GM12878 (cell line): ENCODE data around the gene FOXK2. TPM values are rescaled to one million over a fixed set of nuclear protein-coding genes. Genes with fewer than 3 reads are reported as not detected.

Experiments used
- ATAC-seq: fragments of 200-7000 bp; cut with Tn5 transposase; 3 replicates; pipeline ENCODE4 v1.9.1; 2020; ENCODE audit warnings: mild to moderate bottlenecking, moderate library complexity
- BruUV-seq: library from RNA; stranded (reverse); fragments of 400-500 nt; replicated peaks from 2 replicates; lab custom pipeline; 2021; lab: Mats Ljungman, UMichigan
- CTCF ChIA-PET: fragments of 300-600 bp; sonication (Branson Sonifier 250); formaldehyde crosslinking; extraction: SDS; loops from one replicate; lab custom pipeline; 2021; ENCODE audit warnings: inconsistent platforms; lab: Yijun Ruan, JAX
- POLR2A ChIA-PET: fragments of 350-600 bp; formaldehyde crosslinking; extraction: SDS; loops from one replicate; lab custom pipeline; 2021; ENCODE audit warnings: inconsistent platforms; lab: Charles Lee
- RAD21 ChIA-PET: fragments of 300-600 bp; sonication (Branson Sonifier 250); formaldehyde crosslinking; loops from one replicate; lab custom pipeline; 2023; ENCODE audit warnings: antibody characterized with exemption; ENCODE audit not compliant: unreplicated experiment; lab: Charles Lee
- SMC1A ChIA-PET: fragments of 300-600 bp; sonication (Branson Sonifier 250); formaldehyde crosslinking; loops from one replicate; lab custom pipeline; 2023; ENCODE audit not compliant: unreplicated experiment, uncharacterized antibody; lab: Charles Lee
- DNase-seq: peaks from one replicate; pipeline ENCODE4 v3.0.0-alpha.2; 2011; ENCODE audit warnings: low read depth, low spot score
- FAIRE-seq: peaks from 3 replicates; lab custom pipeline; 2011; peaks lifted over from hg19 to GRCh38; lab: Jason Lieb, UNC
- H2AFZ ChIP-seq: 2 replicates; pipeline ENCODE4 v1.6.0; 2011; ENCODE audit warnings: low read depth, low read length, control low read depth; ENCODE audit not compliant: control insufficient read depth
- H3K27ac ChIP-seq: 2 replicates; pipeline ENCODE4 v1.5.1; 2011; ENCODE audit warnings: control low read depth; ENCODE audit not compliant: control insufficient read depth, insufficient read depth
- H3K27me3 ChIP-seq, 2 experiments: replicated peaks in 1 of 2; 2 replicates each; pipeline versions ENCODE4 v1.6.0 to v1.6.1; 2011; ENCODE audit warnings: low read length in 1 of 2; ENCODE audit not compliant: control insufficient read depth in 2 of 2, insufficient read depth in 2 of 2
- H3K36me3 ChIP-seq, 2 experiments: 2 replicates each; pipeline ENCODE4 v1.5.1; 2011; ENCODE audit warnings: low read length in 1 of 2; ENCODE audit not compliant: control insufficient read depth in 2 of 2, insufficient read depth in 2 of 2
- H3K4me1 ChIP-seq: 2 replicates; pipeline ENCODE4 v1.6.1; 2011; ENCODE audit warnings: mild to moderate bottlenecking, low read length, moderate library complexity, mixed read lengths; ENCODE audit not compliant: control insufficient read depth, insufficient read depth
- H3K4me2 ChIP-seq: 2 replicates; pipeline ENCODE4 v1.6.0; 2011; ENCODE audit warnings: control low read depth; ENCODE audit not compliant: control insufficient read depth, insufficient read depth
- H3K4me3 ChIP-seq: fragments of 200-600 bp; sonication (generic); 2 replicates; pipeline ENCODE4 v1.5.1; 2016
- H3K79me2 ChIP-seq: 2 replicates; pipeline ENCODE4 v1.6.0; 2011; ENCODE audit warnings: low read length; ENCODE audit not compliant: control insufficient read depth, insufficient read depth
- H3K9ac ChIP-seq: 2 replicates; pipeline ENCODE4 v1.8.0; 2011; ENCODE audit warnings: low read length, control low read depth, mixed read lengths; ENCODE audit not compliant: control insufficient read depth, insufficient read depth
- H3K9me3 ChIP-seq: replicated peaks from 3 replicates; pipeline ENCODE4 v1.5.1; 2011; ENCODE audit warnings: mild to moderate bottlenecking, low read length; ENCODE audit not compliant: control insufficient read depth, insufficient read depth
- H4K20me1 ChIP-seq: 2 replicates; pipeline ENCODE4 v1.6.0; 2011; ENCODE audit not compliant: control insufficient read depth, insufficient read depth
- NFYA ChIP-seq: IDR thresholded peaks from 2 replicates; pipeline ENCODE4 v1.6.1; 2011; ENCODE audit warnings: low read depth, mild to moderate bottlenecking, low read length, improper control_type of control experiment, borderline replicate concordance
- NFYB ChIP-seq: IDR thresholded peaks from 2 replicates; pipeline ENCODE4 v1.6.1; 2011; ENCODE audit warnings: low read depth, mild to moderate bottlenecking, low read length, improper control_type of control experiment, moderate library complexity; ENCODE audit not compliant: insufficient read depth
- ZNF622 ChIP-seq: fragments of 450-650 bp; IDR thresholded peaks from 2 replicates; pipeline ENCODE4 v1.6.1; 2017; ENCODE audit warnings: mild to moderate bottlenecking, inconsistent platforms
- WGBS: methylation state at CpG from one replicate; pipeline ENCODE4 v1.1.6; 2016; ENCODE audit warnings: low lambda C conversion rate; ENCODE audit not compliant: insufficient replicate concordance, insufficient coverage; ENCODE audit errors: missing lambda C conversion rate; 5-methylcytosine and 5-hydroxymethylcytosine counted together
- in situ Hi-C: fragments of 300-500 bp; cut with MboI; formaldehyde crosslinking; loops from 9 replicates; pipeline ENCODE4 v1.14.3; 2018; ENCODE audit warnings: mixed read lengths
- intact Hi-C: fragments of 100-400 bp; cut with micrococcal nuclease; formaldehyde crosslinking; loops from one replicate; pipeline ENCODE4 v1.14.2; 2022; ENCODE audit not compliant: unreplicated experiment
- polyA plus RNA-seq, 11 experiments: library from polyadenylated mRNA; depleted of rRNA in 4 of 11; unstranded in 6 of 11; stranded (reverse) in 5 of 11; fragments of >200 nt; fragmentation: Nextera tagmentation in 4 of 11; fragmentation: Illumina TruSeq in 1 of 11; extraction: Ambion mirVana in 4 of 11; extraction: Trizol in 1 of 11; gene quantifications; 1 replicate in 1 of 11; 2 replicates in 10 of 11; pipeline versions ENCODE4 v1.2.1 to v1.2.3, GENCODE V29; 2011 to 2016; ENCODE audit warnings: inconsistent platforms in 2 of 11, missing spikeins in 2 of 11, low read depth in 1 of 11
- total RNA-seq, 4 experiments: library from RNA; depleted of rRNA in 3 of 4; stranded (reverse); fragments of >200 nt in 3 of 4; fragmentation: Illumina TruSeq in 1 of 4; extraction: Trizol in 1 of 4; gene quantifications; 2 replicates each; pipeline versions ENCODE4 v1.2.1 to v1.2.3, GENCODE V29; 2013 to 2021
- TF ChIP-seq, protein P1 (sequence below): IDR thresholded peaks from 2 replicates; pipeline ENCODE4 v1.6.1; 2011; ENCODE audit warnings: low read depth, low read length, improper control_type of control experiment, borderline replicate concordance
- TF ChIP-seq, protein P2 (sequence below): fragments of 450-650 bp; IDR thresholded peaks from 2 replicates; pipeline ENCODE4 v1.6.1; 2017; ENCODE audit warnings: borderline replicate concordance
- TF ChIP-seq, protein P3 (sequence below): fragments of 450-650 bp; formaldehyde crosslinking; IDR thresholded peaks from 2 replicates; pipeline ENCODE4 v1.5.0; 2022; ENCODE audit warnings: mild to moderate bottlenecking, missing genetic modification characterization
- TF ChIP-seq, protein P4 (sequence below): IDR thresholded peaks from 2 replicates; pipeline ENCODE4 v1.6.1; 2011; ENCODE audit warnings: borderline replicate concordance, low read depth, mild to moderate bottlenecking, moderate library complexity, mixed read lengths, low read length; ENCODE audit not compliant: insufficient read depth; ENCODE audit errors: extremely low read length
- TF ChIP-seq, protein P5 (sequence below): IDR thresholded peaks from 2 replicates; pipeline ENCODE4 v1.6.1; 2011; ENCODE audit warnings: borderline replicate concordance, low read depth, mild to moderate bottlenecking, moderate library complexity, low read length; ENCODE audit not compliant: insufficient read depth, poor library complexity, severe bottlenecking

FOXK2 gene
- total and polyA plus RNA-seq, 10 of the 15 experiments (the other 5 are each of a cell fraction or from before 2014, with no cell fraction given), result 2.4 to 56.8 (median 34.4) TPM

DNA sequence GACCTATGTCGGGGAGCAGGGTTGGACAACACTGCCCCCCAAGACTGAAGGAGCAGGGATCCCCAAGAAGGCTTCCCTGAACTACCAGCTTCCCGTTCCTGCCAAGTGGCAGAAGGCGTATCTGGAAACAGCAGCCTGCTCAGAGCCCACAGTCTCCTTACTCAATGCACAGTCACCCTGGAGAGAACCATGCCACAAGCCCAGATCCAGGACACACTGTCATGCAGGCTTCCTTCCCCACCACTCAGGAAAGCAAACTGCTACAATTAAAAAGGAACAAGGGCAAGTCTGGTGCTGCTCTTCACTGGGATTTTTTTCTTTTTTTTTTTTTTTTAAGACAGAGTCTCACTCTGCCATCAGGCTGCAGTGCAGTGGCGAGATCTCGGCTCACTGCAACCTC, 120.5 kb downstream of the FOXK2 start:
- POLR2A ChIA-PET, result interaction anchor here (0.6 kb wide), 1 partner anchor 373 kb away, joined by 4 read pairs; no protein-coding TSS in a partner anchor
- no peak for DNase-seq
- no TSS peak for BruUV-seq

More for the DNA sequence above, 120.5 kb downstream of the FOXK2 start:
- FAIRE-seq (no peak), ATAC-seq (no peak)
- Histone ChIP-seq H4K20me1 (peaks cover 6% of the 10 kb centered on the region; the same call in 1 of the 2 replicates), H3K9ac (no peak overlapping the region), H3K4me3 (no peak overlapping the region), H2AFZ (no peak overlapping the region), H3K27me3 (no peaks in the 10 kb centered on the region), H3K4me2 (no peak overlapping the region), H3K4me1 (no peaks in the 10 kb centered on the region; the same call in 1 of the 2 replicates), H3K79me2 (peaks cover 54% of the 10 kb centered on the region), H3K9me3 (no peaks in the 10 kb centered on the region; the same call in 2 of the 3 replicates), H3K27ac (no peak overlapping the region), H3K36me3 (peaks cover 12 to 24% of the 10 kb centered on the region in 2 experiments)
- TF ChIP-seq, protein P1, sequence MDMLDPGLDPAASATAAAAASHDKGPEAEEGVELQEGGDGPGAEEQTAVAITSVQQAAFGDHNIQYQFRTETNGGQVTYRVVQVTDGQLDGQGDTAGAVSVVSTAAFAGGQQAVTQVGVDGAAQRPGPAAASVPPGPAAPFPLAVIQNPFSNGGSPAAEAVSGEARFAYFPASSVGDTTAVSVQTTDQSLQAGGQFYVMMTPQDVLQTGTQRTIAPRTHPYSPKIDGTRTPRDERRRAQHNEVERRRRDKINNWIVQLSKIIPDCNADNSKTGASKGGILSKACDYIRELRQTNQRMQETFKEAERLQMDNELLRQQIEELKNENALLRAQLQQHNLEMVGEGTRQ, result no peak
- TF ChIP-seq ZNF622 (no peak), NFYB (no peak), NFYA (no peak)
- TF ChIP-seq, protein P2, sequence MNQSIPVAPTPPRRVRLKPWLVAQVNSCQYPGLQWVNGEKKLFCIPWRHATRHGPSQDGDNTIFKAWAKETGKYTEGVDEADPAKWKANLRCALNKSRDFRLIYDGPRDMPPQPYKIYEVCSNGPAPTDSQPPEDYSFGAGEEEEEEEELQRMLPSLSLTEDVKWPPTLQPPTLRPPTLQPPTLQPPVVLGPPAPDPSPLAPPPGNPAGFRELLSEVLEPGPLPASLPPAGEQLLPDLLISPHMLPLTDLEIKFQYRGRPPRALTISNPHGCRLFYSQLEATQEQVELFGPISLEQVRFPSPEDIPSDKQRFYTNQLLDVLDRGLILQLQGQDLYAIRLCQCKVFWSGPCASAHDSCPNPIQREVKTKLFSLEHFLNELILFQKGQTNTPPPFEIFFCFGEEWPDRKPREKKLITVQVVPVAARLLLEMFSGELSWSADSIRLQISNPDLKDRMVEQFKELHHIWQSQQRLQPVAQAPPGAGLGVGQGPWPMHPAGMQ, result no peak
- TF ChIP-seq, protein P3, sequence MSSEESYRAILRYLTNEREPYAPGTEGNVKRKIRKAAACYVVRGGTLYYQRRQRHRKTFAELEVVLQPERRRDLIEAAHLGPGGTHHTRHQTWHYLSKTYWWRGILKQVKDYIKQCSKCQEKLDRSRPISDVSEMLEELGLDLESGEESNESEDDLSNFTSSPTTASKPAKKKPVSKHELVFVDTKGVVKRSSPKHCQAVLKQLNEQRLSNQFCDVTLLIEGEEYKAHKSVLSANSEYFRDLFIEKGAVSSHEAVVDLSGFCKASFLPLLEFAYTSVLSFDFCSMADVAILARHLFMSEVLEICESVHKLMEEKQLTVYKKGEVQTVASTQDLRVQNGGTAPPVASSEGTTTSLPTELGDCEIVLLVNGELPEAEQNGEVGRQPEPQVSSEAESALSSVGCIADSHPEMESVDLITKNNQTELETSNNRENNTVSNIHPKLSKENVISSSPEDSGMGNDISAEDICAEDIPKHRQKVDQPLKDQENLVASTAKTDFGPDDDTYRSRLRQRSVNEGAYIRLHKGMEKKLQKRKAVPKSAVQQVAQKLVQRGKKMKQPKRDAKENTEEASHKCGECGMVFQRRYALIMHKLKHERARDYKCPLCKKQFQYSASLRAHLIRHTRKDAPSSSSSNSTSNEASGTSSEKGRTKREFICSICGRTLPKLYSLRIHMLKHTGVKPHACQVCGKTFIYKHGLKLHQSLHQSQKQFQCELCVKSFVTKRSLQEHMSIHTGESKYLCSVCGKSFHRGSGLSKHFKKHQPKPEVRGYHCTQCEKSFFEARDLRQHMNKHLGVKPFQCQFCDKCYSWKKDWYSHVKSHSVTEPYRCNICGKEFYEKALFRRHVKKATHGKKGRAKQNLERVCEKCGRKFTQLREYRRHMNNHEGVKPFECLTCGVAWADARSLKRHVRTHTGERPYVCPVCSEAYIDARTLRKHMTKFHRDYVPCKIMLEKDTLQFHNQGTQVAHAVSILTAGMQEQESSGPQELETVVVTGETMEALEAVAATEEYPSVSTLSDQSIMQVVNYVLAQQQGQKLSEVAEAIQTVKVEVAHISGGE (CRISPR knock-in tag), result no peak
- TF ChIP-seq, protein P4, sequence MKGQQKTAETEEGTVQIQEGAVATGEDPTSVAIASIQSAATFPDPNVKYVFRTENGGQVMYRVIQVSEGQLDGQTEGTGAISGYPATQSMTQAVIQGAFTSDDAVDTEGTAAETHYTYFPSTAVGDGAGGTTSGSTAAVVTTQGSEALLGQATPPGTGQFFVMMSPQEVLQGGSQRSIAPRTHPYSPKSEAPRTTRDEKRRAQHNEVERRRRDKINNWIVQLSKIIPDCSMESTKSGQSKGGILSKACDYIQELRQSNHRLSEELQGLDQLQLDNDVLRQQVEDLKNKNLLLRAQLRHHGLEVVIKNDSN, result no peak
- TF ChIP-seq, protein P5, sequence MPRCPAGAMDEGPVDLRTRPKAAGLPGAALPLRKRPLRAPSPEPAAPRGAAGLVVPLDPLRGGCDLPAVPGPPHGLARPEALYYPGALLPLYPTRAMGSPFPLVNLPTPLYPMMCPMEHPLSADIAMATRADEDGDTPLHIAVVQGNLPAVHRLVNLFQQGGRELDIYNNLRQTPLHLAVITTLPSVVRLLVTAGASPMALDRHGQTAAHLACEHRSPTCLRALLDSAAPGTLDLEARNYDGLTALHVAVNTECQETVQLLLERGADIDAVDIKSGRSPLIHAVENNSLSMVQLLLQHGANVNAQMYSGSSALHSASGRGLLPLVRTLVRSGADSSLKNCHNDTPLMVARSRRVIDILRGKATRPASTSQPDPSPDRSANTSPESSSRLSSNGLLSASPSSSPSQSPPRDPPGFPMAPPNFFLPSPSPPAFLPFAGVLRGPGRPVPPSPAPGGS, result no peak
- CTCF ChIA-PET, result interaction anchor here (0.9 kb wide), 1 partner anchor 89 kb away, joined by 4 read pairs; no protein-coding TSS in a partner anchor
- SMC1A ChIA-PET, result no interaction called here
- WGBS, result 100% methylated on average over 3 of the region's 5 CpGs
- intact Hi-C loops (loop anchor here (10.0 kb wide), 1 partner anchor 115 kb away; the partner anchor contains the start of gene TBCD), in situ Hi-C loops (no loop called here)
- RAD21 ChIA-PET, result no interaction called here
